Fibroblast of villous mesenchyme (primary cell): ENCODE data around the gene LZTR1. TPM values are rescaled to one million over a fixed set of nuclear protein-coding genes. Genes with fewer than 3 reads are reported as not detected.

Experiments used
- DNase-seq: peaks from one replicate; pipeline ENCODE4 v3.0.0-alpha.2; 2010; ENCODE audit warnings: low read depth
- H3K4me3 ChIP-seq: 2 replicates; pipeline ENCODE4 v1.5.1; 2011; ENCODE audit warnings: low read depth, mild to moderate bottlenecking, low read length
- CTCF ChIP-seq: IDR thresholded peaks from 2 replicates; pipeline ENCODE4 v1.5.1; 2012; ENCODE audit warnings: low read depth, mild to moderate bottlenecking, low read length; ENCODE audit not compliant: insufficient read depth
- total RNA-seq: library from RNA; depleted of rRNA; stranded (reverse); fragments of >200 nt; gene quantifications from 2 replicates; pipeline ENCODE4 v1.2.3, GENCODE V29; 2012

The LZTR1 gene
- total RNA-seq, 1 donor, result 60.9 TPM

GRCh38 chr22:20985720-20986119 lies 3.6 kb downstream of the LZTR1 start:
- TF ChIP-seq CTCF, result no peak
- DNase-seq, result no peak

GRCh38 chr22:20986365-20986764 lies 4.3 kb downstream of the LZTR1 start:
- no peak for TF ChIP-seq CTCF
- no peak for DNase-seq
- no peak overlapping the region for H3K4me3 ChIP-seq

More at GRCh38 chr22:20985720-20986119, 3.6 kb downstream of the LZTR1 start:
- no peak overlapping the region for H3K4me3 ChIP-seq

- no peak for TF ChIP-seq CTCF
- no peak overlapping the region for H3K4me3 ChIP-seq
- no peak for DNase-seq
Observed at GRCh38 chr22:20987375-20987774, 5.3 kb downstream of the LZTR1 start.

GRCh38 chr22:20988573-20989322 lies 6.7 kb downstream of the LZTR1 start:
- TF ChIP-seq CTCF, result no peak
- no peak for DNase-seq
- H3K4me3 ChIP-seq, result no peak overlapping the region

- no peak for TF ChIP-seq CTCF
- no peak for DNase-seq
- no peak overlapping the region for H3K4me3 ChIP-seq
Observed at GRCh38 chr22:20989323-20990138, 7.4 kb downstream of the LZTR1 start.

GRCh38 chr22:20990184-20991180 lies 8.4 kb downstream of the LZTR1 start:
- no peak for TF ChIP-seq CTCF
- no peak for DNase-seq
- H3K4me3 ChIP-seq, result no peak overlapping the region
